HL-60 (cell line): ENCODE results near the gene BPIFB6.

Experiments used
- DNase-seq, 2 experiments: peaks; one replicate each; pipeline ENCODE4 v3.0.0-alpha.2; 2010 to 2020; ENCODE audit warnings: low read depth in 1 of 2, low spot score in 1 of 2
- H3K27ac ChIP-seq: fragments of 250-450 bp; sonication (Bioruptor Pico); replicated peaks from 2 replicates; pipeline ENCODE4 v1.5.1; 2020; ENCODE audit warnings: mild to moderate bottlenecking, moderate library complexity
- H3K27me3 ChIP-seq: fragments of 250-450 bp; sonication (Bioruptor Pico); 2 replicates; pipeline ENCODE4 v1.5.1; 2021; ENCODE audit warnings: mild to moderate bottlenecking, moderate library complexity; ENCODE audit not compliant: insufficient read depth, poor library complexity, severe bottlenecking
- H3K4me3 ChIP-seq: replicated peaks from 2 replicates; pipeline ENCODE4 v1.5.1; 2011; ENCODE audit warnings: mild to moderate bottlenecking, control low read depth, low read length; ENCODE audit not compliant: insufficient read depth
- GABPA ChIP-seq: IDR thresholded peaks from 2 replicates; pipeline ENCODE4 v1.6.1; 2012; ENCODE audit warnings: low read depth
- POLR2AphosphoS5 ChIP-seq: IDR thresholded peaks from 2 replicates; pipeline ENCODE4 v1.6.1; 2012; ENCODE audit warnings: low read depth
- SPI1 ChIP-seq: IDR thresholded peaks from 2 replicates; pipeline ENCODE4 v1.6.1; 2012; ENCODE audit warnings: low read depth, mild to moderate bottlenecking, borderline replicate concordance
- TF ChIP-seq, protein P1 (sequence below): IDR thresholded peaks from 2 replicates; pipeline ENCODE4 v1.6.1; 2012; ENCODE audit warnings: low read depth; ENCODE audit not compliant: insufficient replicate concordance
- TF ChIP-seq, protein P2 (sequence below): IDR thresholded peaks from one replicate; pipeline ENCODE4 v1.5.1; 2011; ENCODE audit warnings: low read length, control low read depth, inconsistent platforms; ENCODE audit not compliant: insufficient read depth

BPIFB6 gene

DNA sequence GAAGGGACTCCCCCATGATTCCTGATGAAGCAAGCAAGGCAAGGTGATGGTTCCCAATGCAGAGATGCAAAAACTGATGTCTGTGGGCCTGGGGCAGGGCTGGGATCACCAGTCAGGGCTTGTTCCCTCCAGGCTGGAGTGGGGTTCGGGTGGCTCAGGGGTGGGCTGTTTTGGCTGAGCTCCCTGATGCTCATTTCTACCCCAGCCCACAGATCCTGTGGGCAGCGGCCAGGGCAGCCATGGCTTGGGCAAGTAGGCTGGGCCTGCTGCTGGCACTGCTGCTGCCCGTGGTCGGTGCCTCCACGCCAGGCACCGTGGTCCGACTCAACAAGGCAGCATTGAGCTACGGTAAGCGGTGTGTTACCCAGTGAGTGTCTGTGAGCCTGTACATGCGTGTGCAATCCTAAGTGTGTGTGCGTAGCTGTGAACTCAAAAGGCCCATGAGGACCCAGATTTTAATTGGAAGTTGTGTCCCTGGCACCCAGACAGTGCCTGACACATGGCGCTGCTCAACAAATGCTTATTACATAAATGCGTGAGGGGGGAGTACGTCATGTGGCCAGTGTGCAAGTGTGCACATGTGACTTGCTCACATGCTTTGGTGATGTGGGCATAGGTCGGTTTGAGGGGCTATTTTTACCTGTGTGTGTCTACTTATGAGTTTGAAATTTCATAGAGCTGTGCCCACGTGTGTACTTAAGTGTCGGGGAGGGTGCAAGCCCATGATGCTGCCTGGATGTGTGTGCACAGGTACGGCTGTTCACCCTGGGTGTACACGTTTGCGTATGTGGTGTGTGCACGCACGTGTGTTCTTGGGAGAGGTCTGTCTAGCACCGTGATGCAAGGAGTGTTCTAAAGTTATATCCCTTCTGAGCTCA lies 22.9 kb upstream of the BPIFB6 start:
- no peaks in the 10 kb centered on the region for H3K27me3 ChIP-seq
- TF ChIP-seq SPI1 (no peak), GABPA (no peak)
- DNase-seq, result no peak
- H3K27ac ChIP-seq, result no peak overlapping the region
- H3K4me3 ChIP-seq, result no peak overlapping the region

DNA sequence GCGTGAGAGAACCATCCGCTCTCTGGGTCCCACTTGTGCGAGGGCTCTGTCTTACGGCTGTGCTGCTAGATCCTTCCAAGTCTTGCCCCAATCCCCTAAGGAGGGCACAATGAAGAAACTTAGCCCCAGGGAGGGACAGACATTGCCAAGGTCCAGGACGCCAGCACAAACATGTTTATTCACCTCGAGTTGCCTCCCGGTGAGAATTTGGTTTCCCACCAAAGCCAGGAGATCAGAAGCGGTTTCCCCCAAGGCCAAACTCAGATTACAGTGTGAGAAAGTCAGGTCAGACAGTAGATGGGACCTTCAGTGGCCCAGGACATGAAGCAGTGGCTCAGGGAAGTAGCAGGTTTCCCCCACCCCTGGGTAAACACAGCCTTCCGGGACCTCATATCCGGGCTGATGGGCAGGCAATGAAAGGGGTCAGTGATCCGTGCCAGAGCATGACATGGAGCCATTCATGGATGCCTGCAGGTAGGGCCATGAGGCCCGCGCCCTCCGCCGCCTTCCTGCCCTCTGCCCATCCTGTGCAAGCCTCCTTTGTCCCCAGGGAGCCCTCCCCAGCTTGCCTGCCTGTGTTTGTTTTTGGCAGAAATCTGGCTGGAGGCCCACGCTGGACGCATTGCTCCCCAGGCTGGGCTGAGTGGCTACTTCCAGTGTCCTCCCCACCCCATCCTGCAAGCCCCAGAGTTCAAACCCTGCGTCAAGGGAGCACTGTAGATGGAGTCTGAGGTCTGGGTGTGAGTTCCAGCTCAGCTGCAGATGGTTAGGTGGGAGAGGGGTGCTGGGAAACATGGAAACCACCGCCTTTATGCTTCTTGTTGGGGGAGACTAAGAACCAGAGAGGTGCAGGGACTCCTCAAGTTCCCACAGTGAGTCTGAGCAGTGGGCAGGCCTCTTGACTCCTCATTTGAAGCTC lies 22.0 kb upstream of the BPIFB6 start:
- H3K27me3 ChIP-seq, result no peaks in the 10 kb centered on the region
- TF ChIP-seq, protein P1, sequence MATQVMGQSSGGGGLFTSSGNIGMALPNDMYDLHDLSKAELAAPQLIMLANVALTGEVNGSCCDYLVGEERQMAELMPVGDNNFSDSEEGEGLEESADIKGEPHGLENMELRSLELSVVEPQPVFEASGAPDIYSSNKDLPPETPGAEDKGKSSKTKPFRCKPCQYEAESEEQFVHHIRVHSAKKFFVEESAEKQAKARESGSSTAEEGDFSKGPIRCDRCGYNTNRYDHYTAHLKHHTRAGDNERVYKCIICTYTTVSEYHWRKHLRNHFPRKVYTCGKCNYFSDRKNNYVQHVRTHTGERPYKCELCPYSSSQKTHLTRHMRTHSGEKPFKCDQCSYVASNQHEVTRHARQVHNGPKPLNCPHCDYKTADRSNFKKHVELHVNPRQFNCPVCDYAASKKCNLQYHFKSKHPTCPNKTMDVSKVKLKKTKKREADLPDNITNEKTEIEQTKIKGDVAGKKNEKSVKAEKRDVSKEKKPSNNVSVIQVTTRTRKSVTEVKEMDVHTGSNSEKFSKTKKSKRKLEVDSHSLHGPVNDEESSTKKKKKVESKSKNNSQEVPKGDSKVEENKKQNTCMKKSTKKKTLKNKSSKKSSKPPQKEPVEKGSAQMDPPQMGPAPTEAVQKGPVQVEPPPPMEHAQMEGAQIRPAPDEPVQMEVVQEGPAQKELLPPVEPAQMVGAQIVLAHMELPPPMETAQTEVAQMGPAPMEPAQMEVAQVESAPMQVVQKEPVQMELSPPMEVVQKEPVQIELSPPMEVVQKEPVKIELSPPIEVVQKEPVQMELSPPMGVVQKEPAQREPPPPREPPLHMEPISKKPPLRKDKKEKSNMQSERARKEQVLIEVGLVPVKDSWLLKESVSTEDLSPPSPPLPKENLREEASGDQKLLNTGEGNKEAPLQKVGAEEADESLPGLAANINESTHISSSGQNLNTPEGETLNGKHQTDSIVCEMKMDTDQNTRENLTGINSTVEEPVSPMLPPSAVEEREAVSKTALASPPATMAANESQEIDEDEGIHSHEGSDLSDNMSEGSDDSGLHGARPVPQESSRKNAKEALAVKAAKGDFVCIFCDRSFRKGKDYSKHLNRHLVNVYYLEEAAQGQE, result no peak
- TF ChIP-seq POLR2AphosphoS5, result no peak
- TF ChIP-seq GABPA, result no peak
- no peak for TF ChIP-seq SPI1
- TF ChIP-seq, protein P2, sequence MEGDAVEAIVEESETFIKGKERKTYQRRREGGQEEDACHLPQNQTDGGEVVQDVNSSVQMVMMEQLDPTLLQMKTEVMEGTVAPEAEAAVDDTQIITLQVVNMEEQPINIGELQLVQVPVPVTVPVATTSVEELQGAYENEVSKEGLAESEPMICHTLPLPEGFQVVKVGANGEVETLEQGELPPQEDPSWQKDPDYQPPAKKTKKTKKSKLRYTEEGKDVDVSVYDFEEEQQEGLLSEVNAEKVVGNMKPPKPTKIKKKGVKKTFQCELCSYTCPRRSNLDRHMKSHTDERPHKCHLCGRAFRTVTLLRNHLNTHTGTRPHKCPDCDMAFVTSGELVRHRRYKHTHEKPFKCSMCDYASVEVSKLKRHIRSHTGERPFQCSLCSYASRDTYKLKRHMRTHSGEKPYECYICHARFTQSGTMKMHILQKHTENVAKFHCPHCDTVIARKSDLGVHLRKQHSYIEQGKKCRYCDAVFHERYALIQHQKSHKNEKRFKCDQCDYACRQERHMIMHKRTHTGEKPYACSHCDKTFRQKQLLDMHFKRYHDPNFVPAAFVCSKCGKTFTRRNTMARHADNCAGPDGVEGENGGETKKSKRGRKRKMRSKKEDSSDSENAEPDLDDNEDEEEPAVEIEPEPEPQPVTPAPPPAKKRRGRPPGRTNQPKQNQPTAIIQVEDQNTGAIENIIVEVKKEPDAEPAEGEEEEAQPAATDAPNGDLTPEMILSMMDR, result no peak
- no peak overlapping the region for H3K4me3 ChIP-seq
- H3K27ac ChIP-seq, result no peak overlapping the region
- DNase-seq, result no peak

DNA sequence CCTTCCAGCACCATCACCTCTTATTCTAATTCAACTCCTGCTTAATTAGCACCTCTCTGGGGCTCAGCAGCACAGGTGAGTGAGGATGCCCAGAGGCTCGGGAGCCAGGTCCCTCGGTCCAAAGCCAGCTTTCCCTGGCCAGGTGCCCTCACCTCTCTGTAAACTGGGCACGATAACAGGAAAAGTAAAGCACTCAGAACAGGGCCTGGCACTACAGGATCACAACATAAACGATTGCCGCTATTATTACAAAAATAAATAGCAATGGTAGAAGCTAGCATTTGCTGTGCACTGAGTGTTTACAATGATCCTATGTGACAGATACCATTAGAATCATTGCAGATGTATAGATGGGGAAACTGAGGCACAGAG lies 21.3 kb upstream of the BPIFB6 start:
- TF ChIP-seq, protein P2, result no peak
- TF ChIP-seq, protein P1, result no peak
- TF ChIP-seq SPI1 (no peak), GABPA (no peak), POLR2AphosphoS5 (no peak)
- Histone ChIP-seq H3K27me3 (no peaks in the 10 kb centered on the region), H3K27ac (no peak overlapping the region), H3K4me3 (no peak overlapping the region)
- no peak for DNase-seq
